Mucosa of rectum (tissue), 2 donors: ENCODE data around the gene KRT26.
"Not testable (repeated sequence)": the region's sequence is repeated elsewhere in the genome, so short reads cannot be mapped to it uniquely, and the experiment has no call there.

ENCODE experiments used
- H3K27ac ChIP-seq, 2 donors: one replicate each; pipeline ENCODE4 v1.7.0; 2013; ENCODE audit warnings: inconsistent platforms in 2 of 2, low read depth in 2 of 2, low read length in 2 of 2
- H3K27me3 ChIP-seq, 2 donors: one replicate each; pipeline ENCODE4 v1.7.0; 2013; ENCODE audit warnings: low read length in 2 of 2; ENCODE audit not compliant: control insufficient read depth in 2 of 2, insufficient read depth in 2 of 2
- H3K36me3 ChIP-seq, 2 donors: one replicate each; pipeline ENCODE4 v1.7.0; 2013; ENCODE audit warnings: low read length in 2 of 2; ENCODE audit not compliant: control insufficient read depth in 2 of 2, insufficient read depth in 2 of 2
- H3K4me1 ChIP-seq, 2 donors: one replicate each; pipeline ENCODE4 v1.7.0; 2013; ENCODE audit warnings: low read length in 2 of 2, mild to moderate bottlenecking in 1 of 2; ENCODE audit not compliant: control insufficient read depth in 2 of 2, insufficient read depth in 2 of 2
- H3K4me3 ChIP-seq, 2 donors: one replicate each; pipeline ENCODE4 v1.7.0; 2013; ENCODE audit warnings: low read length in 2 of 2
- H3K9ac ChIP-seq, 2 donors: one replicate each; pipeline ENCODE4 v1.7.0; 2013; ENCODE audit warnings: low read length in 2 of 2, low read depth in 1 of 2, mild to moderate bottlenecking in 1 of 2
- H3K9me3 ChIP-seq, 2 donors: one replicate each; pipeline ENCODE4 v1.7.0; 2013; ENCODE audit warnings: low read length in 2 of 2; ENCODE audit not compliant: control insufficient read depth in 2 of 2
- donor health status: healthy.
- donor health status: Normal muscosa, but diverticular disease.

Gene KRT26

GRCh38 chr17:40814657-40815056, 42.7 kb upstream of the KRT26 start:
- H3K4me1 ChIP-seq, H3K36me3 ChIP-seq, H3K9ac ChIP-seq, H3K9me3 ChIP-seq, H3K4me3 ChIP-seq, H3K27ac ChIP-seq: not testable (repeated sequence)
- H3K27me3 ChIP-seq = peaks cover 17% of the 10 kb centered on the region in 2 donors

GRCh38 chr17:40813804-40814203, 41.8 kb upstream of the KRT26 start:
- Histone ChIP-seq H3K27ac (no peak overlapping the region), H3K36me3 (peaks cover 0 to 6% of the 10 kb centered on the region in 2 donors), H3K4me1 (peaks cover 0 to 4% of the 10 kb centered on the region in 2 donors), H3K27me3 (peaks cover 20 to 22% of the 10 kb centered on the region in 2 donors), H3K9ac (no peak overlapping the region), H3K9me3 (no peaks in the 10 kb centered on the region), H3K4me3 (no peak overlapping the region)

- Histone ChIP-seq H3K27ac (no peak overlapping the region), H3K9ac (no peak overlapping the region), H3K36me3 (peaks cover 0 to 6% of the 10 kb centered on the region in 2 donors), H3K9me3 (no peaks in the 10 kb centered on the region), H3K27me3 (peaks cover 22% of the 10 kb centered on the region in 2 donors), H3K4me3 (no peak overlapping the region), H3K4me1 (no peaks in the 10 kb centered on the region)
Observed at GRCh38 chr17:40812639-40813038, 40.6 kb upstream of the KRT26 start.

DNA sequence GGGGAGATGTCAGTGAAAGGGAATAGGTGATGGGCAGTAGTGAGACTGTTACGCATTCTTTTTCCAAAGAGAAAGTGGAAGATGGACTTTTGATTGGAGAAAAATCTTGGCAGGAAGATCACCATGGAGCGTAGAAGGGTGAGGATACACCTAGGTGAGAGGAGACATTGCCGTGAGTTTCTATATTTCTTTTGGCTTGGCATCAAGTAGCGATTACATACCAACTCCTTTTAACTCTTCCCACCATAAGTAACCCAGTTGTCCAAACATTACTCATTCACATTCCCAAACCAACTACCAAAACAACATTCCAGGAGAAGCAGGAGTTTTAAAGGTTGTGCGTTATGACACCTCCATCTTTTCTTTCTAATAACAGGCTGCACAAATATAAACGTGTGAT, 38.5 kb upstream of the KRT26 start:
- H3K27me3 ChIP-seq = peaks cover 28 to 31% of the 10 kb centered on the region in 2 donors

DNA sequence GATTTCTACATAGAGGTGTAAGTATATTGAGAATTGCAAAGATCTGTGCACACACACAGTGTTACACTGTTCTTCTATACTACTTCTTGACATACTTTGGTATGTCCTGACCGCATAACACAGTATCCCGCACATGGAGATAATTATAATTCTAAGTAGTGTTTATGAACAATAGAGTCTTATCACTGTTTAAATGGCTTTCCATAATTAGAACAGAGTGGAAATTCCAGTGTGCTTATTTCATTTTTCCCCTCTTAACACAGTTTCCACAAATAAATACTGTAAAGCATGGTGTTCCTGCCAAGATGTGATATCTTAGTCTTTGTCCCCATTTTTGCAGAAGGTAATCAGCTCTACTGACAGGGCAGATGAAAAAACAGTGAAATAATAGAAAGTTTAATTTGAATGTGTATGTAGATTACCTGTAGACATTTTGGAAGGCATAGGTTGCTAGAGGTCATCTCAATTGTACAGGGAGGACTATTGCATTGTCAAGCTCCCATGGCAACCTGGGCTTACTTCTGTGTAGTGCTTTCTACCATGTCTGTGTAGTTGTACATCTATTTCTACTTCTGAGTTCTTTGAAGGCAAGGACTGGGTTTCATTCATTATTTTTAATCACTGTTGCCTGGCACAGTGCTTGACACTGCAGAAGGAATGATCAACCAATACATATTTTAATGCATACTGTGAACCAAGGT, 37.9 kb upstream of the KRT26 start:
- no peaks in the 10 kb centered on the region for H3K36me3 ChIP-seq
- H3K4me3 ChIP-seq = no peak overlapping the region
- H3K9ac ChIP-seq = no peak overlapping the region
- peaks cover 28 to 36% of the 10 kb centered on the region in 2 donors for H3K27me3 ChIP-seq
- no peaks in the 10 kb centered on the region for H3K9me3 ChIP-seq
- H3K27ac ChIP-seq = no peak overlapping the region
- H3K4me1 ChIP-seq = no peaks in the 10 kb centered on the region

More for the DNA sequence above, 38.5 kb upstream of the KRT26 start:
- no peaks in the 10 kb centered on the region for H3K4me1 ChIP-seq
- H3K9me3 ChIP-seq = no peaks in the 10 kb centered on the region
- H3K4me3 ChIP-seq = no peak overlapping the region
- H3K36me3 ChIP-seq = no peaks in the 10 kb centered on the region
- no peak overlapping the region for H3K27ac ChIP-seq
- no peak overlapping the region for H3K9ac ChIP-seq

DNA sequence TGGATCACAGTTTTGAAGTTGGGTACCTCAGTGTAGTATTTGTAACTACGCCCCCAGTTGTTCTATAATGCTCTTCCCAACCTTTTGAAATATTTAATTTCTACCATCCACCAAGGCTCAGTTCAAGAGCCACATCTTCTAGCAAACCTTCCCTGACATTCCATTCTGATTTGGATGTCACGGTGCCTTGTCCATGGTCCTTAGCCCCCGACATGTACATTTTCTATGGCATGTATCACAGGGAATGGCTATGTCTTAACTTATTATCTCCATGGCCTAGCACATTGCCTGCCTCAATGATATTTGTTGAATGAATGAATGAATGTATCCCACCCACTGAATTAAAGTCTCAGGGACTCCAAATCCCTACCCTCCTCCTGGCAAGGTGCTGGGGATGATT, 34.1 kb upstream of the KRT26 start:
- no peaks in the 10 kb centered on the region for H3K9me3 ChIP-seq
- no peak overlapping the region for H3K4me3 ChIP-seq
- no peak overlapping the region for H3K27ac ChIP-seq
- H3K9ac ChIP-seq = no peak overlapping the region
- H3K4me1 ChIP-seq = no peaks in the 10 kb centered on the region
- peaks cover 17 to 30% of the 10 kb centered on the region in 2 donors for H3K27me3 ChIP-seq
- no peaks in the 10 kb centered on the region for H3K36me3 ChIP-seq

GRCh38 chr17:40803617-40804082, 31.6 kb upstream of the KRT26 start:
- no peaks in the 10 kb centered on the region for H3K4me1 ChIP-seq
- H3K4me3 ChIP-seq = no peak overlapping the region
- H3K36me3 ChIP-seq = no peaks in the 10 kb centered on the region
- H3K27me3 ChIP-seq = peaks cover 18 to 21% of the 10 kb centered on the region in 2 donors
- no peak overlapping the region for H3K27ac ChIP-seq
- H3K9me3 ChIP-seq = no peaks in the 10 kb centered on the region
- H3K9ac ChIP-seq = no peak overlapping the region

DNA sequence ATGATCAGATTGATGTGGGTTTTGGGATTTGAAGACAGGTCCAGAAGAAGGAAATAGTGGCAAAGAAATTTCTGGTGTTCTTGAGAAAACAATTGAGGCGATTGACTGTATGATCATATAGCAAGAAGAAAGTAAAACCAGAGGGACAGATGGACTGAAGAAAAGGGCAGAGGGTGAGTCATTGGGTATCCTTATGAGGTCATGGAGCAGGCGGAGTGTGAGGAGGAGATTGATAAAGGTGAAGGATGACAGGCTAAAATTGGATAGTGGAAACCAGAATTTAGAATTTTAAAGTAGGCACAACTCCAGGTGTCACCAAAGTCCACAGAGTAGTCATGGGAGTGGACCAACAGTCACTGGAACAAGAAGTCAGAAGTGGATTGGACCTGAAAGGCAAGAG, 29.2 kb upstream of the KRT26 start:
- Histone ChIP-seq H3K4me1 (no peaks in the 10 kb centered on the region), H3K9ac (no peak overlapping the region), H3K4me3 (no peak overlapping the region), H3K27me3 (peaks cover 13 to 24% of the 10 kb centered on the region in 2 donors), H3K9me3 (no peaks in the 10 kb centered on the region), H3K36me3 (no peaks in the 10 kb centered on the region), H3K27ac (no peak overlapping the region)

GRCh38 chr17:40800381-40800780, 28.4 kb upstream of the KRT26 start:
- Histone ChIP-seq H3K9ac (no peak overlapping the region), H3K36me3 (no peaks in the 10 kb centered on the region), H3K9me3 (no peaks in the 10 kb centered on the region), H3K27ac (no peak overlapping the region), H3K4me1 (no peaks in the 10 kb centered on the region), H3K4me3 (no peak overlapping the region), H3K27me3 (peaks cover 10 to 24% of the 10 kb centered on the region in 2 donors)

DNA sequence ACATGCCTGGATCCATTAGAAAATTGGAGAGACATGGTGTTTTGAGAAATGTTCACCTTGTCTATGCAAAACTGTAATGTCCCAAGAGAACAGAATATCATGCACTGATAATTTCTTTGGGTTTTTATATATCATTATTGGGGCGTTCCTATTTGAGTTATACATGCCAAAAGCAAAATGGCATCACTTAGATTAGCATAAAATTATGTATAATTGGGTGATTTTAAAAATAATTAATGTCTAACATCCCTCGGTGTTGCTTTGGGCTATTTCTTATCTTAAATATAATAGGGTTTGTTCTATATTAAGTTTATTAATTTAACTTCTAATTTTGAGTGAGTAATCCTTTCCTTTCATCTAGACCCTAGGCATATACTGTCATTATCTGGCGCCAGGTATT, 27.9 kb upstream of the KRT26 start, which contains the start of gene KRT28:
TSS of gene KRT28 (minus strand) at position 101 of the 400 bp plus-strand sequence. CDS start at position 35, 66 bp downstream.
- Histone ChIP-seq H3K27me3 (peaks cover 5 to 24% of the 10 kb centered on the region in 2 donors), H3K4me1 (no peaks in the 10 kb centered on the region), H3K9me3 (no peaks in the 10 kb centered on the region), H3K9ac (no peak within 1 kb of the TSS), H3K36me3 (no peaks in the 10 kb centered on the region), H3K27ac (no peak within 1 kb of the TSS), H3K4me3 (no peak within 1 kb of the TSS)
